GM19463 (cell line): ENCODE data around the gene MTG2.

ENCODE experiments used
- ATAC-seq: cut with Tn5 transposase; IDR thresholded peaks from one replicate; pipeline ENCODE4 v1.9.1; 2021; ENCODE audit warnings: mild to moderate bottlenecking, moderate library complexity; ENCODE audit not compliant: unreplicated experiment

Gene MTG2

DNA sequence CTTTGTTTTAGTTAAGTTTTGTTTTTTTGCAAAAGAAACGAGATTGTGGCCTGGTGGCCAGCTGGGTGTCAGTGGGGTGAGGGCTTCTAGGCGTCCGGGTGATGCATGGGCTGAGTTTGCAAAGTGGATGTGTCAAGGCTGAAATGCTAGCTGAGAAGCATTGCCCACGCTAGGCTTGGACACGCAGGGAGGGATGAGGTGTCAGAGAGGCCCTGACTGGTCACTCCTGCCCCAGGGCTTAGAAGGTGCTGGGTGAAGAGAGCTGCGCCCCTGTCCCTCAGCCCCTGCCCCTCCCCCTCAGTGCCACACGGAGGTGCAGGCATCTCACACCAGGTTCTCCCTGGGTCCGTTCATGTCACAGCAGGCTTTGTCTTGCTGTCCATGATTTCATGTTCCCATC is 63.6 kb downstream of the MTG2 start:
- no peak for ATAC-seq

GRCh38 chr20:62246872-62247652 is 64.2 kb downstream of the MTG2 start:
- ATAC-seq, result no peak

DNA sequence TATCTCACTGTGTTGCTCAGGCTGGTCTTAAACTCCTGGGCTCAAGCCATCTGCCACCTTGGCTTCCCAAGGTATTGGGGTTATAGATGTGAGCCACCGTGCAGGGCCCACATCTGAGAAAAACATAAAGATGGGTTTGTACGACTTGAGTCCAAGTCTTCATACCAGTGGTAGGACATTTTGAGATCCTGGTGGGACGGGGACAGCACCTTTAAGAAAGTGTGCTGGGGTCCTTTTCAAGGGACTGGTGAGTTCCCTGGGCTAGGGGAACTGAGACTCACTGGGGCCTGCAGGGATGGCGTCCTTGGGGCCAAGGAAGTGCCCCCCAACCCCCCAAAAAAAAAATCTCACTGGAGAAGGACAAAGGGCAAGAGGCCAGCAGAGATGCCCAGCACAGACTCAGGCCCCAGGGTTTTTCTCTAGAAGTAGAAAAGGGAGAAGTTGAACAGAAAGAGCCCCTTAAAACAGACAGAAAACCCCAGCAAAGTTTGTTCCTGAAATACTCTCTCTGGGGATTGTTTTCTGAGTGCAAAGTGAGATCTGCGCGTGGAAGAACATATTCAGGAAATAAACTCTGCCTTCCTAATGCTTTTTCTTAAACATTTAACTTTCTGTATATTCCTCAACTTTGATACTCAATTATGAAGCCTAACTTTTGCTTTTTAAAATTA is 66.2 kb downstream of the MTG2 start:
- ATAC-seq, result no peak

GRCh38 chr20:62252342-62252966 is 69.6 kb downstream of the MTG2 start:
- ATAC-seq, result no peak
